A673 (cell line): ENCODE results near the gene GBA2.

ENCODE experiments used
- EZH2 ChIP-seq: fragments of 200-600 bp; sonication (generic); IDR thresholded peaks from 2 replicates; pipeline ENCODE4 v1.6.1; 2017; ENCODE audit warnings: borderline replicate concordance, low read depth, mild to moderate bottlenecking, mixed read lengths, antibody characterized with exemption, low read length; ENCODE audit not compliant: poor library complexity, severe bottlenecking
- TF ChIP-seq, protein P1 (sequence below): fragments of 300-800, 200-600 bp; sonication (generic); conservative IDR thresholded peaks from 2 replicates; pipeline ENCODE4 v1.5.1; 2017; ENCODE audit warnings: low read depth, mild to moderate bottlenecking, antibody characterized with exemption, low read length, moderate library complexity, mixed read lengths

GRCh38 chr9:35792826-35793225 is 43.8 kb upstream of the GBA2 start:
- TF ChIP-seq, protein P1, sequence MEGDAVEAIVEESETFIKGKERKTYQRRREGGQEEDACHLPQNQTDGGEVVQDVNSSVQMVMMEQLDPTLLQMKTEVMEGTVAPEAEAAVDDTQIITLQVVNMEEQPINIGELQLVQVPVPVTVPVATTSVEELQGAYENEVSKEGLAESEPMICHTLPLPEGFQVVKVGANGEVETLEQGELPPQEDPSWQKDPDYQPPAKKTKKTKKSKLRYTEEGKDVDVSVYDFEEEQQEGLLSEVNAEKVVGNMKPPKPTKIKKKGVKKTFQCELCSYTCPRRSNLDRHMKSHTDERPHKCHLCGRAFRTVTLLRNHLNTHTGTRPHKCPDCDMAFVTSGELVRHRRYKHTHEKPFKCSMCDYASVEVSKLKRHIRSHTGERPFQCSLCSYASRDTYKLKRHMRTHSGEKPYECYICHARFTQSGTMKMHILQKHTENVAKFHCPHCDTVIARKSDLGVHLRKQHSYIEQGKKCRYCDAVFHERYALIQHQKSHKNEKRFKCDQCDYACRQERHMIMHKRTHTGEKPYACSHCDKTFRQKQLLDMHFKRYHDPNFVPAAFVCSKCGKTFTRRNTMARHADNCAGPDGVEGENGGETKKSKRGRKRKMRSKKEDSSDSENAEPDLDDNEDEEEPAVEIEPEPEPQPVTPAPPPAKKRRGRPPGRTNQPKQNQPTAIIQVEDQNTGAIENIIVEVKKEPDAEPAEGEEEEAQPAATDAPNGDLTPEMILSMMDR, result no peak
- TF ChIP-seq EZH2, result no peak
